NCI-H1436 (cell line): Measurements from ENCODE around the gene SLC8A1.

Experiments
- DNase-seq: peaks from one replicate; lab custom pipeline; 2025; lab: John Stamatoyannopoulos, UW

The SLC8A1 gene

GRCh38 chr2:40155728-40156127 is 296.2 kb downstream of the SLC8A1 start:
- no peak for DNase-seq

DNA sequence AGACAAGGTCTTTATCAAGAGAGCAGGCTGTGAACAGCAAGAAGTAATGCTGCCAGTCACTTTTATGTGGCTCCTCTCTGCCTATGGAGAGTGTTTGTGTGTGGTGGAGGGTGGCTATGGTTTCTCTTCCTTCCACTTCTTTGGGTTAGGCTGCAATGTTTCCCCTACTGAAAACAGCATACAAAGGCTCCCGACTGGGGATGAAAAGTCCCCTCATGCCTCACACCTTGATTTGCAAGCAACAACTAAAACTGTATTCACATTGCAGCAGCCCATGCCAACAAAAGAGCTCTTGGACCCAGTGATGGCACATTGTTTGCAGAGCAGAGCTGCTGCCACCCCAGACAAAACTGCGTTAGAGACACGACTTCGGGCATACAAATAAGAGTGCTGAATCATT is 301.6 kb downstream of the SLC8A1 start:
- no peak for DNase-seq

- no peak for DNase-seq
Measured at GRCh38 chr2:40148334-40148733, 303.6 kb downstream of the SLC8A1 start.

DNA sequence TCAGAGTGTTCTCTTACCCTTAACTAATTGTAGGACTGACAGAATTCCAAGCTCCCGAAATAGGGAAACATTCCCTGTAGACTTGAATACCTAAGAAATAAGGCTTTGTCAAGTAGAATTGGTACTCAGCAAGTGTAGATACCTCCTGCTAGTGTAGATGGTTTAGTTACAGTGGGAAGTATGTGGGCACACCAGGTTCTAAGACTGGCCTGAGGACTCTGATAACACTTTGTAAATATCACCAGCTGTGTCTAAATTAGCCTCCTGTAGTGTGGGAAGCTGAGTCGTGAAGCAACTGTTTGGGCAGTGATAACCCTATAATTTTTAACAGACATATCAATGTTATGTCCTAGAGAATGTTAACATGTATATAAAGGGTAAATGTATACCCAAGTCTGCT is 304.5 kb downstream of the SLC8A1 start:
- no peak for DNase-seq

DNA sequence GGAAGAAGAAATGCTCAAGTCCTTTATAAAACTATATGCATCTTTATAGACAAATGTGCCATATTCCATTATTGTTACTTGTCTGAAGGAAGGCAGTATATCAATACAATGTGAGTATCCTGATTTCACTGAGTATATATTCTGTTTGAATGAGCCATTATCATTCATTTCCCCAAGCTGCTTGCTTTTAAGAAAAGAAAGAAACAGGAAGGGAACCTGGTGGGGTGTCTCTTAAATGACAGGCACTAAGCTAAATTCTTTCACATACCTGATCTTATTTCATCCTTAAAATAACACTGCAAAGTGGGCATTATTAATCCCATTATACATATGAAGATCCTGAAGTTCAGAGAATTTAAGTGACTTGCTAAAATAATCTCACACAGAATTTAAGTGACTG is 307.9 kb downstream of the SLC8A1 start:
- DNase-seq: no peak

DNA sequence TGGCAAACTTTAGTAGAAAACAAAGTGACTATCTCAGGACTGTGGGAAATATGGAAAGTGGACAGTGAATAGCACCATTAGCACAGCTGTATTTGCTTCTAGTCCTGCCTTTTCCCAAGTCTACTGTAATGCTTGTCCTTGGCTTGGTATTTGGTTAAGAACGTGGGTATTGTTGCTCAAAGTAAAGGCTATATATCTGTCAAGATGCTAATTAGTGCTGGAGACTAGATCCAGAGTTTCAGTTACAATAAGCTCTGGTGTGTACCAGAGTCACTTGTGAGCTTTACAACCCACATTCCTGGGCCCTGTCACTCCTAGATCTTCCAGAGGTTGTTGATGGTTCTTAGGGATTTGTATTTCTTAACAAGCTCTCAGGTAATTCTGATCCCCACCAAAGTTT is 313.6 kb downstream of the SLC8A1 start:
- no peak for DNase-seq

- no peak for DNase-seq
Measured at GRCh38 chr2:40131081-40131704, 320.7 kb downstream of the SLC8A1 start.

DNA sequence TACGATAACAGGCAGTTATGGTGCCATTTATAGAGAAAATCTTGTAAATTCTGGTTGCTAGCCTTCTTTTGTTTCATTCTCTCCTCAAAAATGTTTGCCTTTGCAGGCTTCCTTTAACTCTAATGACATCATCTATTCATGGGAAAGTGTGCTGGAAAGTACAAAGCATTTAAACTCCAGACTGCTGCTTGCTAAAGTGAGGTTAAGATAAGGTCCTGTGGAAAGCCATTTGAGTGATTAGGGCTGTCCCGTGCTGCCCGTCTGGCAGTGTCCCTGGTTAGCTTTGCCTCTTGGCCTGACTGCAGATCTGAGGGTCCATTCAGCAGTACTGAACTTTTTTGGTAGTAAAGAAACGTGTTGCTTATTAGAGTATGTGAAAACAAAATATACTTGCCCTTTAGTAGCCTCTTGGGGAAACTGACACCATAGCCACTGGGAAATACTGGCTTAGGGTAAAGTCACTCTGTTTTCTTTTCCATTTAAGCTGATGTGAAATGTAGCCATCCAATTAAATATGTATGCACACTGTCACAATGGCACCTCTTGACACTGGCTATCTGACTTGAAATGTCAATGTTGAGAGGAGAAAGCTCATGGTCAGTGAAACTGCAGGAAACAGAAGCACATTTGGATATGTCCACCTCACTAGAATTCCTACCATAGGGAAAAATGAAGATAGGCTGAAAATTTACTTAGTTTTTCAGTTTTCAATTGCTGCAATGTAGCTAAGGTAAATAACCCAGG is 321.5 kb downstream of the SLC8A1 start:
- no peak for DNase-seq

GRCh38 chr2:40129725-40130124 is 322.2 kb downstream of the SLC8A1 start:
- DNase-seq: no peak

- DNase-seq: no peak
Measured at GRCh38 chr2:40128796-40129195, 323.1 kb downstream of the SLC8A1 start.

GRCh38 chr2:40127890-40128557 is 323.9 kb downstream of the SLC8A1 start:
- no peak for DNase-seq

DNA sequence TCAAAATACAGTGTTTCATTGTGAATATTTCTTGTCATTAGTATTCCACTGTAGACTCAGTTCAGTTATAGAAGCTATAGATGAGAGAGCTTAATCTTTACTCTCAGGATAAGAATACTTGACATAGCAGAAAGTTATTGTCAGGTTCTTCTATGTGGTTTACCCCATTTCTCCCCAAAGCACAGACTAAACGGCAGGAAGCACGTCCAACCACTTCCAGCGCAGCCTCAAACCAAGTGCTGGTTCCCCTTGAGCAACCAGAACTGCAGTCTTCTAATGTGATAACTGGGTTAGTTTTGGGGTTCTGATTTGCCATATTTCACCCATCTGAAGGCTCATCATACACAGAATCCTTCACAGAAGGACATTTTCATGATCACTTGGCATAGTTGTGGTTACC is 324.7 kb downstream of the SLC8A1 start:
- no peak for DNase-seq

DNA sequence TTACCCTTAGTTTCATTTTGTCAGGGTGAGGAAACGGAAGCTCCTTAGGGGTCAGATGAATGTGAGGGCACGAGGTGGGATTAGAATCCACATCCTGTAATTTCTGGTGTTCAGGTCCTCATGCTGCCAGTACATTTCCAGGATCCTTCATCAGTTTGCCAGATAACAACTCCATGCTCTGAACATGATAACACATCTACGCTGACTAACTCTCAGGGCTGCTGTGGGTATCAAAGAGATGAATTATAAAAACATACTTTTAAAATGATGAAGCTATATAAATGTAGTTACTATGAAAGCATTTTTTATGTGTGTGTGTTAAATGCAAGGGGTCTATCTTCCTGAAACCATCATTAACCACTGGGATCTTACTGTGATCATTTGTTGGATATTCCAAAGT is 325.9 kb downstream of the SLC8A1 start:
- DNase-seq: no peak

DNA sequence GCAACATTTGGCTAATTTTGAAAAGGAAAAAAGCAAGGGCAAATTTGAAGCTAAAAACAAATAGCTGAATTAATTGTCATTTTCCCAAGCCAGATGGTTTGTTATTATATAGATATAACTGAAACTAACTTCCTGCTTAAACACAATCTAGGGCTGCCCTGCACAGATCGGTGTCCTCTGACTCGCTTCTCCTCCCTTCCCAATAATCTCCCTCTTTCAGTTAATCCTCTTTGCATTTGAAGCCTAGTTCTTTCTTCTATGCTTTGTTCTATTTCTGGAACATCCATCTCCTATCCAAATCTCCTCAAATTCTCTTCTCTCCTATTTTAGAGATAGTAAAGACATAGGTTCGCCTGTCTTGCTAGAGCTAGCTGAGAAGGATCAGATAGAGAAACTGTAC is 328.1 kb downstream of the SLC8A1 start:
- no peak for DNase-seq

DNA sequence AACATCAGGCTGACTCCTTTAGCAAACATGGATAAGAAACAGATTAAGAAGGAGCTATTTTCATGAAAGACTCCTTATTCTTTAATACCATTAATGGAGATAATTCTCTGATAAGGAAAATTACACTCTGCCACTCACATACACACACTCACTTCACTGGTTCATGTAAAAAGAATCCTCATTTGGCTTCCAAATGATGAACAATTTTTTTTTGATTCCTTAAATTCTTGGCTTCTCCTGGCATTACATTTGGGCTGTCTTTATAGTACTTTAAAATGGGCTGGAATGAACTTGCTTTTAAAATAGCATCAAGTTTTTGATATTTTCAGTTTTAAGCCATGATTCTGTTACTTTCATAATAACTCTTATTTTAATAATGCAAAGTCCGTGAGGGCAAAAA is 328.6 kb downstream of the SLC8A1 start:
- no peak for DNase-seq

- DNase-seq: no peak
Measured at GRCh38 chr2:40120957-40121356, 330.9 kb downstream of the SLC8A1 start.

- no peak for DNase-seq
Measured at GRCh38 chr2:40120026-40120425, 331.9 kb downstream of the SLC8A1 start.

DNA sequence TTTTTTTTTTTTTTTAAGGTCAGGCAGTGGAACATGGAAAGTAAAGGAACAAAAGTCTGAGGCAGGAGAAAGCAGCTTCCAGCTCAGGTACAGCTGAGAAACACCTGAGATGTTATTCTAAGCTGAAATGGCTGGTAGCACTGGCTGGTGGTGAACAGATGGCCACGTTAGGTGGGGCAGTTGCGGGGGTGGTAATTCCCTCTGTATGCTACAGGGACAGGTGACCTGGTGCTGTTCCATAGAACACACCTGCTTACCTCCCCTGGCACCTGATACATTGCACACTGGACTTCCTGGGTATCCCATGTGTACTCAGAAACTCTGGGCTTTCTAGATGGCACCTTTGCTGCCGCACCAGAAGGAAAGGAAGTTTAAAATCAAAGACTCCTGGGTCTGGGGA is 333.3 kb downstream of the SLC8A1 start:
- DNase-seq: no peak

DNA sequence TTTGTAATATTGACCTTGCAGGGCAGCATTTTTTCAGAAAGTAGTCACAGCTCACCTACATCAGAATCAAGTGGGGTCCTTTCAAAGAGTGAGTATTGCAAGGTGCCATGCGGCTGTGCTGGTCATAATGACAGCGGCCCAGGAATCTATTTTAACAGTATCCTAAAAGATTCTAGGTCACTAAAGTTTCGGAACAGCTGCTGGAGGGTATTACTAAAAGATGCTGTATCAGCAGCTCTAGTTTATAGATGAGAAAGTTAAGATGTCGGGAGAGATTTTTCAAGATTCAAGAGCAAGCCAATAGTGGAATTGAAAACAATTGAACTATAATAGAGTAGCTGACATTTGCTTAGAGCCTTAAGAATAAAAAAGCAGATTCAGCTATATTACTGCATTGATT is 336.0 kb downstream of the SLC8A1 start:
- no peak for DNase-seq

DNA sequence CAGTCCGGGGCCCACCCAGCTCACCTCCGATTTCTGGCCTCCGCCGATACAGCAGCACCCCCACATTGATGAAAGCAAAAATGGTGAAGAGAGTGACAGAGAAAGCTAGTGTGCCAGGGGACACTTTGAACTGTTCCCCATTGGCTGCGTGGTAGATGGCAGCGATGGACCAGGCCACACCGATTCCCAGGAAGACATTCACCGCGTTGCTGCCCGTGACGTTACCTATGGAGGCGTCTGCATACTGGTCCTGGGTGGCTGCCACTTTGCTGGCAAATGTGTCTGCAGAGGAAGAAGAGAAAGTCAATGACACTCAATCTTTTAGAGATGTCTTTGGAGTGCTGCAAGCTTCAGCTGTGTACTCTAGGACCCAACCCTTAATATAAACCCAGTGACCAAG is 336.5 kb downstream of the SLC8A1 start:
- no peak for DNase-seq

- no peak for DNase-seq
Measured at GRCh38 chr2:40113997-40114396, 337.9 kb downstream of the SLC8A1 start.

DNA sequence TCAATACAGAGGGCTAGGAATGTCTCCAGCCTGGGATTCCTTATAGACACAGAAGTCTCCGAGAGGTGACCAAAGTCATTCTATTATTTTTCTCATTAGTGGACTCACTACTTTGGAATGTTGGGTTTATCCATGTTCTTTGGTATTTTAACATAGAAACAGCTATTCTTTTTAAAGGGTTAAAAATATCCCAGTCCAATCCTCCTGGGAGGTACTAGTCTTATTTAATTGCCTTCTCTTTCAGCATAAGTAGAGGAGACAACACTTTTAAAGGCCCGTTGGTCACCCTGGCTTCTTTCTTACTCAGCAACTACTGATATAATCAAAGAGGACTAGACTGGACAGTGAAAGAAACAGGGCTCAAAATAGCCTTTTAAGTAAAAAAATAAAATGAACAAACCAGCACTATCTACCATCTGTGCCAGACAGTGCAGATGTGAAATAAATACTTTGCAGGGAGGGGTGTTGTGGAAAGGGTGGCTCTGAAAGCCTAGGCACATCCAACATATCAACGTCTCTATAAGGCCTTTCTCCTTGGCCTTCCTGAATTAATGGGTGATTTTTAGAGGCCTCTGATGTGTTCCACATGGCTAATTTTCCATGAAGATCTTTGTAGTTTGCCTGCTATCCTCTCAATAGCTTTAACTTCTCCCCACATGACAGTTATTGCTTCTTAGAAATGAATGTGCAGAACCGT is 338.5 kb downstream of the SLC8A1 start:
- no peak for DNase-seq

GRCh38 chr2:40109381-40109780 is 342.5 kb downstream of the SLC8A1 start:
- DNase-seq: no peak
